Measurements from ENCODE around the gene TOM1L2.
A peak's percentile ranks its signal among the peaks of the same experiment; 100 is the strongest.

The TOM1L2 gene

DNA sequence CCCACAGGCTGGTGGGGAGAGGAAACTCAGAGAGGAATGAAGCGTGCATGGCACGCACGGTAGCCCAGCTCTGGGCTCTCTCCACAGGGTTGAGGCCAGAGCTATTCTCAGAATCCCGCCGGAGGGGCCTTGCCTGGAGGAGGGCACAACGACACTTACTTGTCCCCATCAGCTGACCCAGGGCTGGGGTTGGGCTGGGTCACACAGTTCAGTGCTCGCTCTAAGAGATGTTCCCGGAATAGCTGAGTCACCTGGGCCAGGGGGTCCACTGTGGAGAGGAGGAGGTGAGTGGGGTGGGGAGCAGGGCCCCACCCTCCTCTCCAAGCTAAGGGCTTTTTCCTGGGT lies 157.2 kb downstream of the TOM1L2 start:
- DNase-seq (ENCODE audit: low read depth), result no peak
- no peak overlapping the region for H3K4me3 ChIP-seq (ENCODE audit: low read depth, low read length)

DNA sequence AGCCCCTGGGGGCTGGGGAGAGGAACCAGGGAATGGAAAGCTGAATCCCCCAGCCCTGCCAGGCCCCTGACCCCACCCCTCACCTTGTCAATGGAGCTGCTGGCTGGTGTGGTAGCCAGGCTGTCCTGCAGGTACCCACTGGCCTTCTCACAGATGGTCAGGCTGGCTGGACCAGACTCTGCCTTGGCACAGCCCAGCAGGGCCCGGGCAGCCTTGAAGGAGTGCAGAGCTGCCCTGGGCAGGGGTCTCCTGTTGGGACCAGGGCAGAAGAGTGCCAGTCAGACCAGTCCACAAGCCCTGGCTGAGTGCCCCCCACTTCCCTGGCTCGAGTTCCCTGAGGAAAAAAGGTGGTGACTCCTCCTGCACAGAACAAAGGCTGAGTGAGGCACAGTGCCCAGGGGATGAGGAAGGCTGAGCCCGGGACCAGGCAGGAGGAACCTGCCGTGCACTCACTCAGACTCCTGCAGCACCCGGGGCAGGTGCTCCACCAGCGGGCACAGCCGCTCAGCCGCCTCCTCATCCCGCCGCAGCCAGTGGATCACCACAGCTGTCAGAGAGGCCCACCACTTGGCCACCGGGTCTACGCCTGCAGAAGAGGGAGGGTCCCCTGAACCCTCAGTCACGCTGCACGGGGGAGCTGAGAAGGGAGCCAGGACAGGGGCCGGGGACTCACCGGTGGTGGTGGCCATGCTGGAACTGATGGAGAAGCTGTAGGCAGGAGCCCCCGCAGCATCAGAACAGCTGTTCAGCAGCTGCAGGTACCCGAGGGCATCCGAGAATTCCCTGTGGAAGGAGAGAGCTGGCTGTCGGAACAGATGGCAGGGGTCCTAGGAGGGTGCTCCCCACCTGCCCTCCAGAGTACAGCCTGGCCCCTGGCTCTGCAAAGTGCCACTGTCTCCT lies 157.8 kb downstream of the TOM1L2 start:
- TF ChIP-seq, protein P1, sequence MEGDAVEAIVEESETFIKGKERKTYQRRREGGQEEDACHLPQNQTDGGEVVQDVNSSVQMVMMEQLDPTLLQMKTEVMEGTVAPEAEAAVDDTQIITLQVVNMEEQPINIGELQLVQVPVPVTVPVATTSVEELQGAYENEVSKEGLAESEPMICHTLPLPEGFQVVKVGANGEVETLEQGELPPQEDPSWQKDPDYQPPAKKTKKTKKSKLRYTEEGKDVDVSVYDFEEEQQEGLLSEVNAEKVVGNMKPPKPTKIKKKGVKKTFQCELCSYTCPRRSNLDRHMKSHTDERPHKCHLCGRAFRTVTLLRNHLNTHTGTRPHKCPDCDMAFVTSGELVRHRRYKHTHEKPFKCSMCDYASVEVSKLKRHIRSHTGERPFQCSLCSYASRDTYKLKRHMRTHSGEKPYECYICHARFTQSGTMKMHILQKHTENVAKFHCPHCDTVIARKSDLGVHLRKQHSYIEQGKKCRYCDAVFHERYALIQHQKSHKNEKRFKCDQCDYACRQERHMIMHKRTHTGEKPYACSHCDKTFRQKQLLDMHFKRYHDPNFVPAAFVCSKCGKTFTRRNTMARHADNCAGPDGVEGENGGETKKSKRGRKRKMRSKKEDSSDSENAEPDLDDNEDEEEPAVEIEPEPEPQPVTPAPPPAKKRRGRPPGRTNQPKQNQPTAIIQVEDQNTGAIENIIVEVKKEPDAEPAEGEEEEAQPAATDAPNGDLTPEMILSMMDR (IDR thresholded peaks at IDR 0.05; ENCODE audit: control insufficient read depth, extremely low read depth, insufficient read depth), result no peak
- no peak for DNase-seq (ENCODE audit: low read depth)
- no peak overlapping the region for H3K4me3 ChIP-seq (ENCODE audit: low read depth, low read length)

More for the DNA sequence above, 157.2 kb downstream of the TOM1L2 start:
- TF ChIP-seq, protein P1 (IDR thresholded peaks at IDR 0.05; ENCODE audit: control insufficient read depth, extremely low read depth, insufficient read depth), result no peak

DNA sequence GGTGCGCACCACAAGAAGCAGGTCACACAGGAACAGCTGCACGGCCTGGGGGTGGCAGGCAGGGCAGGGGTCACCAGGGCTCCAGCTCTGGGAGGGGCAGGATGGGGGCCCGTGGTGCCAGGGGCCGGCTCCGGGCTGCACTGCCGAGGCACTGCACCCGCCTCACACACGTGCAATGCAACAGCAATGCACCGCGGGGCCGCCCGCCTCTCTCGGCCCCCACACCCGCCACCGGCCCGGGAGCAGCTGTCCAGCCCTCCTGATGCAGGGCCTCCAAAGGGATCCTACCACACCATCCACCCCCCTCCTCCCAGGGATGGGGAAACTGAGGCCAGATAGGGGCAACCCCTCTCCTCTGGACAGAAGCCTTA lies 158.5 kb downstream of the TOM1L2 start:
- H3K4me3 ChIP-seq (ENCODE audit: low read depth, low read length), result no peak overlapping the region
- TF ChIP-seq, protein P1 (IDR thresholded peaks at IDR 0.05; ENCODE audit: control insufficient read depth, extremely low read depth, insufficient read depth), result no peak
- no peak for DNase-seq (ENCODE audit: low read depth)

DNA sequence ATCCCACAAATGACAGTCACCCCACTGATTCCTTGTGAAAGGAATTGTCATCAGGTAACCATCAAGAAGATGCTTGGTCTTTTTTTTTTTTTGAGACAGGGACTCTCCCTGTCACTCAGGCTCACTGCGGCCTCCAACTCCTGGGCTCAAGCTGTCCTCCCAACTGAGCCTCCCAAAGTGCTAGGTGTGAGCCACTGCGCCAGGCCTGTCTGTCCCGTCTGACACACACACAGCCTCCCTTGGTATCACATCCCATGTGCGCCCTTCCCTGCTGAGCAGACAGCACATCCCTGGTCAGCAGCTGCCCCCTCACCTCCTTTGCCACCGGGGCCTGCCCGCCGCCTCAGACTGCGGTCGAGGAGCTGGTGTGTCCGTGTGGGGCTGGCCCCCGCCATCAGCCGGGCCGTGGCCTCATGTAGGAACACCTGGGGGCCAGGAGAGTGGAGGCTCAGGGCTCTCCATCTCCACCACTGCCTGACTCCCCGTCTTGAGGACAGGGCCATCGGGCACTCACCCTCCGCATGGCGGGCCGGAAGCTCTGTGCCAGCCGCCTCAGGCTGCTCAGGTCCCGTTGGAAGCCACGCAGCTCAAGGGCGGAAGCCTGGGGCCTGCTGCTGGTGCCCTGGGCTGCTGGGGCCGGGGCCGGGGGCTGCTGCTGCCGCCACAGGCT lies 159.0 kb downstream of the TOM1L2 start:
- TF ChIP-seq, protein P1 (IDR thresholded peaks at IDR 0.05; ENCODE audit: control insufficient read depth, extremely low read depth, insufficient read depth), result no peak
- no peak for DNase-seq (ENCODE audit: low read depth)
- H3K4me3 ChIP-seq (ENCODE audit: low read depth, low read length), result no peak overlapping the region

DNA sequence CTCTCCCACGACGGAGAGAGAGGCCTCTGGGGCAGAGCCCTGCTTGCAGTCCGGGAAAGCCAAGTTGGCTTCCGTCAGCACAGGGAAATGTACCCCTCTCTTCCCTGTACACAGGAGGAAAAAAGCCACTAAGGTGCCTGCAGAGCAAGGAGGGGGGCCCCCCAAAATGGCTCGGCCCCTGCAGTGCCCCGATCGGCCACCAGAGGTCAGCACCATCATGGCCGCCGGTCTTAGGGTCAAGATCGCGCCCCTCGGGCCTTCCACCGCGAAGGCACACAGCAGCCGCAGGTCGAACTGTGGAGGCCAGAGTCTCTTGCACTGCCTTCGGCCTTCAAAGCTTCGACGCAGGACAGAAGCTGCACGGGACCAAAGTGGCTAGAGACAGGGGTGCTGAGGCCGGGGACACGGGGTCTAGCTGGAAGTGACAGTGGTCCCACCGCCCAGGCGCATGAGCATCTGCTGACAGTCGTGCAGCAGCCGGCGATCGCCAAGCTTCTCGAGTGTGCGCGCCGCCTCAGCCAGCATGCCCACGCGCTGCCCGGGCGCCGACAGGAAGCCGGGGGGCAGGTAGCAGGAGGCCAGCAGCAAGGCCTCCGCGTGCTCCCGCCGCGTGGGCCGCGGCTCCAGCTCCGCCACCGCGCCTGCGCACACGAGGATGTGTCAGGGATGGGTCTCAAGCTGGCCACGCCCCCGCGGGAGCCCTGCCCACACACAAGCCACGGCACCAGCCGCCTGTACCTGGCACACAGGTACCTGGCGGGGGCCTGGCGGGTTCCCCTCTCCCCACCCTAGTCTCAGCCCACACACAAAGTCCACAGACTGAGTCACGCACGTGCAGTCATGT lies 159.8 kb downstream of the TOM1L2 start:
- DNase-seq (ENCODE audit: low read depth), result no peak
- no peak overlapping the region for H3K4me3 ChIP-seq (ENCODE audit: low read depth, low read length)
- TF ChIP-seq, protein P1 (IDR thresholded peaks at IDR 0.05; ENCODE audit: control insufficient read depth, extremely low read depth, insufficient read depth), result peak; percentile 78

DNA sequence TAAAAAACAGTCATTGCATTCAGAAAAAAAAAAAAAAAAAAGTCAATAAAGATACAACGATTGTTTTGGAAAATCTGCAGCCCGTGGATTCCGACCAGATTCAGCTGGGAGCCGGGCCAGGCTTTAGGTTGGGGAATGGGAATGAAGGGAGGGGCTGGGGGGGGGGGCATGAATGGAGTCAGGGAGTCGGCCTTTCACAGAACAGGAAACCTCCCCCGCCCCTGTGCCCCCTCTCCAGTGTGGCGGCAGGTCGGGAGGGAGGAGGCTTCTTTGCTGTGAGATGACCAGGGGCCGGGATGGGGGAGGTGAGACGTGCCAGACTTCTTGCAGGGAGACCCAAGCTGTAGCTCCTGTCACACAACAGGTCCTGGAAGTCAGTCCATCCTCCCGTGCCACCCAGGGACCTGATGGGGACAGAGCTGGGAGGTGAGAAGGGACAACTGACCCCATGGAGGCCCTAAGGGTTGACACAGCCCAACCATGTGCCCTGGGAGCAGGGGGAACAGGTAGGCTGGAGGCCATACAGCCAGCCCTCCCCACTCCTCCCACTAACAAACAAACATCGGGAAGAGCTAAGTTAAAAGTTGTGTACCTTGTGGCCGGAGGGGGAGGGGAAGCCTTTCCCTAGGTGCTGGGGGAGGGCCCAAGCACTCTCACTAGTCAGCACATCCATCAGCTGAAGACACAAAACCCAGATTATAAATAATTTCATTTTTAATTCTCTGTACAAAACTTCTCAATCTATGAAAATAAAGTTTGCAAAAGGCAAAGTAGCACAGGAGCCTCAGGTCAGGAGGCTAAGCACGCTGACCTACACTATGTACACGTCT lies 160.6 kb downstream of the TOM1L2 start:
- no peak overlapping the region for H3K4me3 ChIP-seq (ENCODE audit: low read depth, low read length)
- TF ChIP-seq, protein P1 (IDR thresholded peaks at IDR 0.05; ENCODE audit: control insufficient read depth, extremely low read depth, insufficient read depth), result no peak
- DNase-seq (ENCODE audit: low read depth), result peak; percentile 75

Data from LNCaP clone FGC (cell line).